GM21737 (cell line): Measurements from ENCODE around the gene WDR48.

Experiments
- ATAC-seq: cut with Tn5 transposase; IDR thresholded peaks from one replicate; pipeline ENCODE4 v1.9.1; 2021; ENCODE audit warnings: mild to moderate bottlenecking, moderate library complexity; ENCODE audit not compliant: unreplicated experiment

WDR48 gene

GRCh38 chr3:39118931-39119660 is 67.3 kb downstream of the WDR48 start:
- ATAC-seq = no peak

- no peak for ATAC-seq
Observed at GRCh38 chr3:39121621-39122020, 69.8 kb downstream of the WDR48 start.

- ATAC-seq = peak; percentile 61
Observed at GRCh38 chr3:39122813-39123212, 71.0 kb downstream of the WDR48 start.

GRCh38 chr3:39124876-39125840 is 73.3 kb downstream of the WDR48 start:
- no peak for ATAC-seq

GRCh38 chr3:39125841-39126500 is 74.2 kb downstream of the WDR48 start:
- no peak for ATAC-seq

GRCh38 chr3:39126532-39127071 is 74.8 kb downstream of the WDR48 start:
- no peak for ATAC-seq

GRCh38 chr3:39127269-39127907 is 75.6 kb downstream of the WDR48 start:
- no peak for ATAC-seq

- ATAC-seq = no peak
Observed at GRCh38 chr3:39127908-39128304, 76.1 kb downstream of the WDR48 start.

- no peak for ATAC-seq
Observed at GRCh38 chr3:39128951-39129350, 77.1 kb downstream of the WDR48 start.

- no peak for ATAC-seq
Observed at GRCh38 chr3:39130026-39130425, 78.2 kb downstream of the WDR48 start.

GRCh38 chr3:39130693-39131265 is 79.0 kb downstream of the WDR48 start:
- ATAC-seq = no peak

GRCh38 chr3:39132096-39133092 is 80.6 kb downstream of the WDR48 start:
- ATAC-seq = no peak

- no peak for ATAC-seq
Observed at GRCh38 chr3:39133093-39133490, 81.3 kb downstream of the WDR48 start.

- no peak for ATAC-seq
Observed at GRCh38 chr3:39133822-39134221, 82.0 kb downstream of the WDR48 start.

- ATAC-seq = no peak
Observed at GRCh38 chr3:39134305-39134704, 82.5 kb downstream of the WDR48 start.

- ATAC-seq = no peak
Observed at GRCh38 chr3:39135170-39135805, 83.5 kb downstream of the WDR48 start.

GRCh38 chr3:39136533-39137434 is 85.0 kb downstream of the WDR48 start:
- ATAC-seq = no peak
